Tibial artery (tissue), 4 donors: ENCODE results near the gene ELOA.
"Not testable (repeated sequence)": the region's sequence is repeated elsewhere in the genome, so short reads cannot be mapped to it uniquely, and the experiment has no call there.

Experiments used
- DNase-seq, 2 donors: peaks; one replicate each; pipeline ENCODE4 v3.0.0-alpha.2; 2019
- H3K27ac ChIP-seq, 2 donors: fragments of 200-600 bp; sonication (generic) in 1 of 2; 1 replicate in 1 of 2; 2 replicates in 1 of 2; pipeline ENCODE4 v1.5.1; 2018 to 2019; ENCODE audit warnings: mild to moderate bottlenecking in 1 of 2
- H3K27me3 ChIP-seq, 2 donors: fragments of 200-600 bp; sonication (generic) in 1 of 2; one replicate each; pipeline versions ENCODE4 v1.5.1 to v1.6.0; 2016 to 2019
- H3K36me3 ChIP-seq, 3 donors: fragments of 200-600 bp; sonication (generic) in 2 of 3; one replicate each; pipeline ENCODE4 v1.5.1; 2016 to 2019; ENCODE audit warnings: mild to moderate bottlenecking in 2 of 3
- H3K4me1 ChIP-seq, 4 donors: fragments of 200-600 bp; sonication (generic) in 2 of 4; 1 replicate in 3 of 4; 2 replicates in 1 of 4; pipeline ENCODE4 v1.5.1; 2016 to 2019
- H3K4me3 ChIP-seq, 2 donors: fragments of 200-600 bp; sonication (generic) in 1 of 2; 1 replicate in 1 of 2; 2 replicates in 1 of 2; pipeline ENCODE4 v1.5.1; 2018 to 2019; ENCODE audit warnings: mild to moderate bottlenecking in 2 of 2
- H3K9me3 ChIP-seq, 3 donors: fragments of 200-600 bp; sonication (generic) in 1 of 3; one replicate each; pipeline ENCODE4 v1.5.1; 2016 to 2019
- intact Hi-C: fragments of 100-400 bp; cut with DNase I; formaldehyde crosslinking; loops from one replicate; pipeline ENCODE4 v1.15.0; 2023; ENCODE audit warnings: low total_unique reads
- TF ChIP-seq, protein P1 (sequence below), 2 experiments: fragments of 200-600 bp in 1 of 2; fragments of 450-650 bp in 1 of 2; IDR thresholded peaks; one replicate each; pipeline ENCODE4 v1.5.1; 2017 to 2019; ENCODE audit warnings: antibody characterized with exemption in 2 of 2, mild to moderate bottlenecking in 1 of 2, moderate library complexity in 1 of 2

The ELOA gene

DNA sequence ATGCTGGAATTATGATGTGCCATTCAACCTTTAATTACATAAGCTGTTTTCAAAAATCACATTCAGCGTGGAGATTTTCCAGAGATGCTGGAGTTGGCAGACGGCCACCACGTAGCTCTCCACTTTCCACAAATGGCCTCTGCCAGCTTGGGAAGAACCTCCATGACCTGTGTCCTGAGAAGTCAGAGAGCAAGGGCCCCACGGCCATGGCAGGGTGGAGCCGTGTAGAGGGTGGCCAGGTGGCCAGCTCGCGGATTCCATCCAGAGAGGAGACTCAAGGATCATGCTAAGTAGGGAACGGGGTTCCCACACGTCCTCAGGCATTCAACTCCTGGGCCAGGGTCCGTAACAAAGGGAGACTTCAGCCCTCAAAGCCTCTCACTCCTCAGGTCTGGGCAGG, 58.6 kb downstream of the ELOA start:
- intact Hi-C loops = no loop called here
- no peak overlapping the region for H3K4me3 ChIP-seq

DNA sequence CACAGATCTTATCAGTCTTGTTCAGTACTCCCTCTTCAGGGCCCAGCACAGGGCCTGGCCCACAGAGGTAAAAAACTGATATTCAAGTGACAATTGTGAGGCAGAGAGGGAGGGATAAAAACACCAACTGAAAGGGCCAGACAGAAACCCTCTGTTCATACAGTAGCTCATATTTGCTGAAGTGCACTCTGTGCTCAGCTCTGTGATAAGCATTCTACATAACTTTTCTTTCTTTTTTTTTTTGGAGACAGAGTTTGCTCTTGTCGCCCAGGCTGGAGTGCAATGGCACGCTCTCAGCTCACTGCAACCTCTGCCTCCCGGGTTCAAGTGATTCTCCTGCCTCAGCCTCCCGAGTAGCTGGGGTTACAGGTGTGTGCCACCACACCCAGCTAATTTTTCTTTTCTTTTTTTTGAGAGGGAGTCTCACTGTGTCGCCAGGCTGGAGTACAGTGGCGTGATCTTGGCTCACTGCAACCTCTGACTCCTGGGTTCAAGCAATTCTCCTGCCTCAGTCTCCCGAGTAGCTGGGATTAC, 59.6 kb downstream of the ELOA start:
- H3K27me3 ChIP-seq, DNase-seq, H3K4me3 ChIP-seq, H3K27ac ChIP-seq, H3K9me3 ChIP-seq, intact Hi-C loops: not testable (repeated sequence)
- peaks cover 0 to 33% (median 18%) of the 10 kb centered on the region in 4 donors for H3K4me1 ChIP-seq
- H3K36me3 ChIP-seq = peaks cover 4 to 62% (median 19%) of the 10 kb centered on the region in 3 donors

More for the DNA sequence above, 58.6 kb downstream of the ELOA start:
- H3K4me1 ChIP-seq = peaks cover 0 to 33% (median 18%) of the 10 kb centered on the region in 4 donors
- peak overlapping the region in 1 of 2 donors; percentile 90 for H3K27ac ChIP-seq
- no peak for DNase-seq
- TF ChIP-seq, protein P1, sequence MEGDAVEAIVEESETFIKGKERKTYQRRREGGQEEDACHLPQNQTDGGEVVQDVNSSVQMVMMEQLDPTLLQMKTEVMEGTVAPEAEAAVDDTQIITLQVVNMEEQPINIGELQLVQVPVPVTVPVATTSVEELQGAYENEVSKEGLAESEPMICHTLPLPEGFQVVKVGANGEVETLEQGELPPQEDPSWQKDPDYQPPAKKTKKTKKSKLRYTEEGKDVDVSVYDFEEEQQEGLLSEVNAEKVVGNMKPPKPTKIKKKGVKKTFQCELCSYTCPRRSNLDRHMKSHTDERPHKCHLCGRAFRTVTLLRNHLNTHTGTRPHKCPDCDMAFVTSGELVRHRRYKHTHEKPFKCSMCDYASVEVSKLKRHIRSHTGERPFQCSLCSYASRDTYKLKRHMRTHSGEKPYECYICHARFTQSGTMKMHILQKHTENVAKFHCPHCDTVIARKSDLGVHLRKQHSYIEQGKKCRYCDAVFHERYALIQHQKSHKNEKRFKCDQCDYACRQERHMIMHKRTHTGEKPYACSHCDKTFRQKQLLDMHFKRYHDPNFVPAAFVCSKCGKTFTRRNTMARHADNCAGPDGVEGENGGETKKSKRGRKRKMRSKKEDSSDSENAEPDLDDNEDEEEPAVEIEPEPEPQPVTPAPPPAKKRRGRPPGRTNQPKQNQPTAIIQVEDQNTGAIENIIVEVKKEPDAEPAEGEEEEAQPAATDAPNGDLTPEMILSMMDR (IDR thresholded peaks at IDR 0.05) = no peak
- peaks cover 0 to 61% (median 9%) of the 10 kb centered on the region in 3 donors for H3K36me3 ChIP-seq
- no peaks in the 10 kb centered on the region for H3K27me3 ChIP-seq
- no peaks in the 10 kb centered on the region for H3K9me3 ChIP-seq

DNA sequence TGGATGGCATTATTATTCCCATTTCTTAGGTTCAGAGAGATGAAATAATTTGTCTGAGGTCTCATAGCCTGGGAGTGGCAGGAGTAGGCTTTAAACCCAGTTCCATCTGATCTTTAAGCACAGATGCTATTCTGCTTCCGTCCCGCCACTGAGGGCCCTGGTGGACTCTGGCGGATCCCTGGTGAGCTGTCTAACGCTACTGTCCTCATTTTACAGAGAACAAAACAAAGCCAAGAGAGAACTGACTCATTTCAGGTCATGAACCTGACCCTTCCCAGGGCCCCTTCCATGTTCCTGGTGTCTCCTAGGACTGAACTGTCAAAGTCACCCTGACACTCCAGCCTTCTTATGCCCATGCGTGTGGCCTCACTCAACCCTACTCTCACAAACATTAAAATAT, 60.4 kb downstream of the ELOA start:
- no peaks in the 10 kb centered on the region for H3K27me3 ChIP-seq
- no peak overlapping the region for H3K4me3 ChIP-seq
- H3K36me3 ChIP-seq = peaks cover 11 to 62% (median 24%) of the 10 kb centered on the region in 3 donors
- no peak overlapping the region for H3K27ac ChIP-seq
- intact Hi-C loops = no loop called here
- no peak for DNase-seq
- TF ChIP-seq, protein P1 (IDR thresholded peaks at IDR 0.05) = no peak
- H3K9me3 ChIP-seq = no peaks in the 10 kb centered on the region
- H3K4me1 ChIP-seq = peaks cover 0 to 27% (median 18%) of the 10 kb centered on the region in 4 donors

DNA sequence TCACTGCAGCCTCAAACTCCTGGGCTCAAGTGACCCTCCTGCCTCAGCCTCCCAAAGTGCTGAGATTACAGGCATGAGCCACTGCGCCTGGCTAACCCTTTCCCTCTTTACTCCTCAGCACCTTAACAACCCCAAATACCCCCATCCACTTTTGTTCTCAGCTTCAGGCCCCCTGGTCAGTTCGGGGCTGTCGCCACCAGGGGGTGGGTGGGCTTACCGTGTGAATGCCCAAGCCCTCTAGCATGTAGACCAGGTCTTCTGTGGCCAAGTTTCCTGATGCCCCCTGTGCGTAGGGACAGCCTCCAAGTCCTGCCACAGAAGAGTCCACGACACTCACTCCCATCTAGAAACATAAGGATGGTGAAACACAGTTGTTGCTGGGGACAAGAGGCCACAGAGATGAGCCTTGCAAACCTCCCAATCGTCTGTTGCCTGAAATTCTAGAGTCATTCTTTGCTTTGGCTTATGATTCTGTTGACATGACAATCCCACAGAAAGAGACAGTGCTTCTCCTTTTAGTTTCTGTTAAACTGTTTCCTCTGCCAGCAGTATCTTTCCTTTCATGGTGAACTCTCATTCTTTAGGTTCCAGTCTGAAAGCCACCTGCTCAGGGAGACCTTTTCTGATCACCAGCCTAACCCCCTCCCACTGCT, 61.0 kb downstream of the ELOA start:
- DNase-seq = no peak
- intact Hi-C loops = no loop called here
- peaks cover 0 to 21% (median 14%) of the 10 kb centered on the region in 4 donors for H3K4me1 ChIP-seq
- H3K27me3 ChIP-seq = no peaks in the 10 kb centered on the region
- no peak overlapping the region for H3K4me3 ChIP-seq
- no peaks in the 10 kb centered on the region for H3K9me3 ChIP-seq
- TF ChIP-seq, protein P1 (IDR thresholded peaks at IDR 0.05) = no peak
- H3K36me3 ChIP-seq = peaks cover 11 to 62% (median 24%) of the 10 kb centered on the region in 3 donors
- no peak overlapping the region for H3K27ac ChIP-seq

DNA sequence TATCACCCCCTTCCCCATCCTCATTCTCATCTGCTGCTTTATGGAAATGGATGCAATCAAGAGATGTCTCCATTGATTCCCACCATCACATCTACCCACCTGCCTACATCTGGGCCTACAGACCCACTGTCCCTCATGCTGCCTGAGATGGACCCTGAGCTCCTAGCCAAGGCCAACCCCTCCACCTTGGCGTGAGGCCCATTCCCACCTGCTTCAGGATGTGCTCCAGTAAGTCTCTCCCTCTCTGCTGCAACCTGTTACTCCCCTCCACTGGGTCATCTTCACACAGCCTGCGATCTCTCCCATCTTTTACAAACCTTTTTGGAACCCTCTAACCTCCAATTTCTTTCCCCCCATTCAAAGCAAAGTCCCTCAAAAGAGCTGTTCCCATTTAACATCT, 61.8 kb downstream of the ELOA start:
- Histone ChIP-seq H3K27ac (no peak overlapping the region), H3K9me3 (no peaks in the 10 kb centered on the region), H3K4me3 (no peak overlapping the region), H3K36me3 (peaks cover 11 to 63% (median 24%) of the 10 kb centered on the region in 3 donors), H3K4me1 (peaks cover 0 to 14% (median 7%) of the 10 kb centered on the region in 4 donors), H3K27me3 (no peaks in the 10 kb centered on the region)
- no peak for DNase-seq
- intact Hi-C loops = no loop called here
- TF ChIP-seq, protein P1 (IDR thresholded peaks at IDR 0.05) = no peak

DNA sequence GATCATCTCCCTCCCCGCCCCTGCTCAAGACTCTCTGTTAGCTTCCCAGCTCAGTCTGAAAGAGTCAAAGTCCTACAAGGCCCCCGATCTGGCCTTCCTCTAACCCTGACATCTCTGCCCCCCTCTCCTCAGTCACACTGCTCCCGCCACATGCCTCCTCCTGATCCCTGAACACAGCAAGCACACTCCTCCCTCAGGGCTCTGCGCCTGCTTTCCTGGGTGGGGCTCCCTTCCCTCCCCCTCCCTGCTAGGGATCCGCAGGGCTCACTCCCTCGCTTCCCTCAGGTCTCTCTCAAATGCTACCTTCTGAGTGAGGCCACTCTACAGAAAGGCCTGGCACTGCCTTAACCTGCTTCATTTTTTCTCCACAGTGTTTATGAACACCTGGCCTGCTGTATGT, 63.0 kb downstream of the ELOA start:
- TF ChIP-seq, protein P1 (IDR thresholded peaks at IDR 0.05) = no peak
- Histone ChIP-seq H3K27me3 (no peaks in the 10 kb centered on the region), H3K36me3 (peaks cover 11 to 75% (median 24%) of the 10 kb centered on the region in 3 donors), H3K9me3 (no peaks in the 10 kb centered on the region), H3K4me1 (peaks cover 0 to 7% (median 5%) of the 10 kb centered on the region in 4 donors), H3K27ac (no peak overlapping the region), H3K4me3 (no peak overlapping the region)
- no peak for DNase-seq
- intact Hi-C loops = no loop called here
